GM12878 (cell line): ENCODE measurements around the gene SPTBN1. TPM values are rescaled to one million over a fixed set of nuclear protein-coding genes. Genes with fewer than 3 reads are reported as not detected.

Source experiments
- ATAC-seq: fragments of 200-7000 bp; cut with Tn5 transposase; 3 replicates; pipeline ENCODE4 v1.9.1; 2020; ENCODE audit warnings: mild to moderate bottlenecking, moderate library complexity
- BruUV-seq: library from RNA; stranded (reverse); fragments of 400-500 nt; replicated peaks from 2 replicates; lab custom pipeline; 2021; lab: Mats Ljungman, UMichigan
- CTCF ChIA-PET: fragments of 300-600 bp; sonication (Branson Sonifier 250); formaldehyde crosslinking; extraction: SDS; loops from one replicate; lab custom pipeline; 2021; ENCODE audit warnings: inconsistent platforms; lab: Yijun Ruan, JAX
- POLR2A ChIA-PET: fragments of 350-600 bp; formaldehyde crosslinking; extraction: SDS; loops from one replicate; lab custom pipeline; 2021; ENCODE audit warnings: inconsistent platforms; lab: Charles Lee
- RAD21 ChIA-PET: fragments of 300-600 bp; sonication (Branson Sonifier 250); formaldehyde crosslinking; loops from one replicate; lab custom pipeline; 2023; ENCODE audit warnings: antibody characterized with exemption; ENCODE audit not compliant: unreplicated experiment; lab: Charles Lee
- SMC1A ChIA-PET: fragments of 300-600 bp; sonication (Branson Sonifier 250); formaldehyde crosslinking; loops from one replicate; lab custom pipeline; 2023; ENCODE audit not compliant: unreplicated experiment, uncharacterized antibody; lab: Charles Lee
- DNase-seq: peaks from one replicate; pipeline ENCODE4 v3.0.0-alpha.2; 2011; ENCODE audit warnings: low read depth, low spot score
- FAIRE-seq: peaks from 3 replicates; lab custom pipeline; 2011; peaks lifted over from hg19 to GRCh38; lab: Jason Lieb, UNC
- H2AFZ ChIP-seq: 2 replicates; pipeline ENCODE4 v1.6.0; 2011; ENCODE audit warnings: low read depth, low read length, control low read depth; ENCODE audit not compliant: control insufficient read depth
- H3K27ac ChIP-seq: 2 replicates; pipeline ENCODE4 v1.5.1; 2011; ENCODE audit warnings: control low read depth; ENCODE audit not compliant: control insufficient read depth, insufficient read depth
- H3K27me3 ChIP-seq, 2 experiments: replicated peaks in 1 of 2; 2 replicates each; pipeline versions ENCODE4 v1.6.0 to v1.6.1; 2011; ENCODE audit warnings: low read length in 1 of 2; ENCODE audit not compliant: control insufficient read depth in 2 of 2, insufficient read depth in 2 of 2
- H3K36me3 ChIP-seq, 2 experiments: 2 replicates each; pipeline ENCODE4 v1.5.1; 2011; ENCODE audit warnings: low read length in 1 of 2; ENCODE audit not compliant: control insufficient read depth in 2 of 2, insufficient read depth in 2 of 2
- H3K4me1 ChIP-seq: 2 replicates; pipeline ENCODE4 v1.6.1; 2011; ENCODE audit warnings: mild to moderate bottlenecking, low read length, moderate library complexity, mixed read lengths; ENCODE audit not compliant: control insufficient read depth, insufficient read depth
- H3K4me2 ChIP-seq: 2 replicates; pipeline ENCODE4 v1.6.0; 2011; ENCODE audit warnings: control low read depth; ENCODE audit not compliant: control insufficient read depth, insufficient read depth
- H3K4me3 ChIP-seq: fragments of 200-600 bp; sonication (generic); 2 replicates; pipeline ENCODE4 v1.5.1; 2016
- H3K79me2 ChIP-seq: 2 replicates; pipeline ENCODE4 v1.6.0; 2011; ENCODE audit warnings: low read length; ENCODE audit not compliant: control insufficient read depth, insufficient read depth
- H3K9ac ChIP-seq: 2 replicates; pipeline ENCODE4 v1.8.0; 2011; ENCODE audit warnings: low read length, control low read depth, mixed read lengths; ENCODE audit not compliant: control insufficient read depth, insufficient read depth
- H3K9me3 ChIP-seq: replicated peaks from 3 replicates; pipeline ENCODE4 v1.5.1; 2011; ENCODE audit warnings: mild to moderate bottlenecking, low read length; ENCODE audit not compliant: control insufficient read depth, insufficient read depth
- H4K20me1 ChIP-seq: 2 replicates; pipeline ENCODE4 v1.6.0; 2011; ENCODE audit not compliant: control insufficient read depth, insufficient read depth
- BRCA1 ChIP-seq: IDR thresholded peaks from 2 replicates; pipeline ENCODE4 v1.6.1; 2011; ENCODE audit warnings: low read depth, low read length, improper control_type of control experiment
- GATAD2B ChIP-seq: fragments of 450-650 bp; conservative IDR thresholded peaks from 2 replicates; pipeline ENCODE4 v1.6.1; 2017; ENCODE audit warnings: low read depth, mild to moderate bottlenecking, moderate library complexity
- IRF4 ChIP-seq: IDR thresholded peaks from 2 replicates; pipeline ENCODE4 v1.6.1; 2011; ENCODE audit warnings: low read depth, low read length
- KDM1A ChIP-seq: fragments of 200-600 bp; sonication (generic); IDR thresholded peaks from 2 replicates; pipeline ENCODE4 v1.6.1; 2016; ENCODE audit warnings: borderline replicate concordance
- SIN3A ChIP-seq: IDR thresholded peaks from 2 replicates; pipeline ENCODE4 v1.6.1; 2012; ENCODE audit warnings: low read depth, low read length, improper control_type of control experiment
- ZNF217 ChIP-seq: fragments of 450-650 bp; IDR thresholded peaks from 2 replicates; pipeline ENCODE4 v1.6.1; 2017; ENCODE audit warnings: antibody characterized with exemption, mild to moderate bottlenecking
- ZNF24 ChIP-seq: fragments of 450-650 bp; IDR thresholded peaks from 2 replicates; pipeline ENCODE4 v1.6.1; 2017; ENCODE audit warnings: antibody characterized with exemption, mild to moderate bottlenecking
- ZNF384 ChIP-seq: IDR thresholded peaks from 2 replicates; pipeline ENCODE4 v1.6.1; 2012; ENCODE audit warnings: low read depth, mild to moderate bottlenecking, low read length, improper control_type of control experiment, borderline replicate concordance
- WGBS: methylation state at CpG from one replicate; pipeline ENCODE4 v1.1.6; 2016; ENCODE audit warnings: low lambda C conversion rate; ENCODE audit not compliant: insufficient replicate concordance, insufficient coverage; ENCODE audit errors: missing lambda C conversion rate; 5-methylcytosine and 5-hydroxymethylcytosine counted together
- in situ Hi-C: fragments of 300-500 bp; cut with MboI; formaldehyde crosslinking; loops from 9 replicates; pipeline ENCODE4 v1.14.3; 2018; ENCODE audit warnings: mixed read lengths
- intact Hi-C: fragments of 100-400 bp; cut with micrococcal nuclease; formaldehyde crosslinking; loops from one replicate; pipeline ENCODE4 v1.14.2; 2022; ENCODE audit not compliant: unreplicated experiment
- polyA plus RNA-seq, 11 experiments: library from polyadenylated mRNA; depleted of rRNA in 4 of 11; unstranded in 6 of 11; stranded (reverse) in 5 of 11; fragments of >200 nt; fragmentation: Nextera tagmentation in 4 of 11; fragmentation: Illumina TruSeq in 1 of 11; extraction: Ambion mirVana in 4 of 11; extraction: Trizol in 1 of 11; gene quantifications; 1 replicate in 1 of 11; 2 replicates in 10 of 11; pipeline versions ENCODE4 v1.2.1 to v1.2.3, GENCODE V29; 2011 to 2016; ENCODE audit warnings: inconsistent platforms in 2 of 11, missing spikeins in 2 of 11, low read depth in 1 of 11
- total RNA-seq, 4 experiments: library from RNA; depleted of rRNA in 3 of 4; stranded (reverse); fragments of >200 nt in 3 of 4; fragmentation: Illumina TruSeq in 1 of 4; extraction: Trizol in 1 of 4; gene quantifications; 2 replicates each; pipeline versions ENCODE4 v1.2.1 to v1.2.3, GENCODE V29; 2013 to 2021
- TF ChIP-seq, protein P1 (sequence below): IDR thresholded peaks from 2 replicates; pipeline ENCODE4 v1.6.1; 2012; ENCODE audit warnings: low read depth, low read length, improper control_type of control experiment
- TF ChIP-seq, protein P2 (sequence below): fragments of 450-650 bp; IDR thresholded peaks from 2 replicates; pipeline ENCODE4 v1.6.1; 2018; ENCODE audit warnings: borderline replicate concordance, mild to moderate bottlenecking; ENCODE audit not compliant: partially characterized antibody

The SPTBN1 gene
- total and polyA plus RNA-seq, 10 of the 15 experiments (the other 5 are each of a cell fraction or from before 2014, with no cell fraction given): 20.6 to 154 (median 76.7) TPM

DNA sequence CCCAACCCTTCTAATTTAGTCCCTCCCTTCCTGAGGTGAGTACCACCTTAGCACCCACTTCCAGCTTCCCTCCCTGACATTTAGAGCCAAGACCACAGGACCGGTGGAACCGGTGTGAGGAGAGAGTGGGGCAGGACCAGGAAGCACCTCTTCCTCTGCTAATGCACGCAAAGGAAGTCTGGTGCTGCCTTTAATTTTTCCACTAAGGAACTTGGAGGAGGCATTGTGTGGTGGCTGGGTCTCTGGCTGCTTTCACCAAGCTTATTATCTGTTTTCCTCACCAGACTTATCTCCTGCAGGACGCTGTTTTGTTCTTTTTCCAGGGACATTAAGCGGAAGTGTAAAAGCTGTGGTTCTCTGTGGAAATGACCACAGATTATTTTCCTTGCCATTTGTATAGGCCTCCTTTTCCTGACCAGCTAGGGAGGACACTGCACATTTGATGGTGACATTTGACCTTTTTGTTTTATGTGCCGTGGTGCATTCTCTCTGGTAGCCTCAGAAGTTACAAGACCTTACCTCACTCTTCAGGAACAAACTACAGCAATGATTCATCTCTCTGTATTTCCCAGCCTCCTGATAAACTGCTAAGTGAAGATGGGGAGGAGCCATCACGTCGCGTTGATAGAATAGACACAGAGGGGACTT, 39.8 kb upstream of the SPTBN1 start:
- H2AFZ ChIP-seq: no peak overlapping the region

More for the DNA sequence above, 39.8 kb upstream of the SPTBN1 start:
- H3K27ac ChIP-seq: no peak overlapping the region
- DNase-seq: no peak
- no peak overlapping the region for H3K9ac ChIP-seq
- BruUV-seq: no TSS peak
- ATAC-seq: no peak
- ChIA-PET SMC1A (no interaction called here), RAD21 (no interaction called here), POLR2A (no interaction called here), CTCF (interaction anchor here (1.1 kb wide), 1 partner anchor 11 kb away, joined by 4 read pairs; no protein-coding TSS in a partner anchor)
- H3K4me2 ChIP-seq: no peak overlapping the region
- no peaks in the 10 kb centered on the region for H4K20me1 ChIP-seq
- H3K4me1 ChIP-seq: no peaks in the 10 kb centered on the region
- H3K27me3 ChIP-seq: peaks cover 0 to 4% of the 10 kb centered on the region in 2 experiments; a peak in 2 of 4 replicates
- TF ChIP-seq, protein P1, sequence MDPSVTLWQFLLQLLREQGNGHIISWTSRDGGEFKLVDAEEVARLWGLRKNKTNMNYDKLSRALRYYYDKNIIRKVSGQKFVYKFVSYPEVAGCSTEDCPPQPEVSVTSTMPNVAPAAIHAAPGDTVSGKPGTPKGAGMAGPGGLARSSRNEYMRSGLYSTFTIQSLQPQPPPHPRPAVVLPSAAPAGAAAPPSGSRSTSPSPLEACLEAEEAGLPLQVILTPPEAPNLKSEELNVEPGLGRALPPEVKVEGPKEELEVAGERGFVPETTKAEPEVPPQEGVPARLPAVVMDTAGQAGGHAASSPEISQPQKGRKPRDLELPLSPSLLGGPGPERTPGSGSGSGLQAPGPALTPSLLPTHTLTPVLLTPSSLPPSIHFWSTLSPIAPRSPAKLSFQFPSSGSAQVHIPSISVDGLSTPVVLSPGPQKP: no peak
- TF ChIP-seq IRF4 (no peak), GATAD2B (no peak), ZNF217 (no peak), BRCA1 (no peak), SIN3A (no peak), ZNF384 (no peak), ZNF24 (no peak), KDM1A (no peak)
- TF ChIP-seq, protein P2, sequence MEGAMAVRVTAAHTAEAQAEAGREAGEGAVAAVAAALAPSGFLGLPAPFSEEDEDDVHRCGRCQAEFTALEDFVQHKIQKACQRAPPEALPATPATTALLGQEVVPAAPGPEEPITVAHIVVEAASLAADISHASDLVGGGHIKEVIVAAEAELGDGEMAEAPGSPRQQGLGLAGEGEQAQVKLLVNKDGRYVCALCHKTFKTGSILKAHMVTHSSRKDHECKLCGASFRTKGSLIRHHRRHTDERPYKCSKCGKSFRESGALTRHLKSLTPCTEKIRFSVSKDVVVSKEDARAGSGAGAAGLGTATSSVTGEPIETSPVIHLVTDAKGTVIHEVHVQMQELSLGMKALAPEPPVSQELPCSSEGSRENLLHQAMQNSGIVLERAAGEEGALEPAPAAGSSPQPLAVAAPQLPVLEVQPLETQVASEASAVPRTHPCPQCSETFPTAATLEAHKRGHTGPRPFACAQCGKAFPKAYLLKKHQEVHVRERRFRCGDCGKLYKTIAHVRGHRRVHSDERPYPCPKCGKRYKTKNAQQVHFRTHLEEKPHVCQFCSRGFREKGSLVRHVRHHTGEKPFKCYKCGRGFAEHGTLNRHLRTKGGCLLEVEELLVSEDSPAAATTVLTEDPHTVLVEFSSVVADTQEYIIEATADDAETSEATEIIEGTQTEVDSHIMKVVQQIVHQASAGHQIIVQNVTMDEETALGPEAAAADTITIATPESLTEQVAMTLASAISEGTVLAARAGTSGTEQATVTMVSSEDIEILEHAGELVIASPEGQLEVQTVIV: no peak
- in situ Hi-C loops (no loop called here), intact Hi-C loops (no loop called here)
- H3K36me3 ChIP-seq: no peaks in the 10 kb centered on the region
- no peaks in the 10 kb centered on the region for H3K79me2 ChIP-seq
- WGBS: 24% methylated on average over 9 of the region's 9 CpGs
- no peaks in the 10 kb centered on the region for H3K9me3 ChIP-seq
- FAIRE-seq: no peak
- H3K4me3 ChIP-seq: no peak overlapping the region
